G401.6 (cell line): ENCODE data around the gene NFXL1.

Experiments used
- FAIRE-seq: peaks from 2 replicates; lab custom pipeline; 2012; peaks lifted over from hg19 to GRCh38; lab: Jason Lieb, UNC

NFXL1 gene

GRCh38 chr4:47831026-47831679 lies 83.2 kb downstream of the NFXL1 start:
- FAIRE-seq, result no peak

GRCh38 chr4:47830265-47831025 lies 83.9 kb downstream of the NFXL1 start:
- FAIRE-seq, result no peak

- no peak for FAIRE-seq
Observed at GRCh38 chr4:47829438-47829837, 84.9 kb downstream of the NFXL1 start.

GRCh38 chr4:47827343-47828047 lies 86.9 kb downstream of the NFXL1 start:
- no peak for FAIRE-seq

- FAIRE-seq, result no peak
Observed at GRCh38 chr4:47824840-47825239, 89.5 kb downstream of the NFXL1 start.

DNA sequence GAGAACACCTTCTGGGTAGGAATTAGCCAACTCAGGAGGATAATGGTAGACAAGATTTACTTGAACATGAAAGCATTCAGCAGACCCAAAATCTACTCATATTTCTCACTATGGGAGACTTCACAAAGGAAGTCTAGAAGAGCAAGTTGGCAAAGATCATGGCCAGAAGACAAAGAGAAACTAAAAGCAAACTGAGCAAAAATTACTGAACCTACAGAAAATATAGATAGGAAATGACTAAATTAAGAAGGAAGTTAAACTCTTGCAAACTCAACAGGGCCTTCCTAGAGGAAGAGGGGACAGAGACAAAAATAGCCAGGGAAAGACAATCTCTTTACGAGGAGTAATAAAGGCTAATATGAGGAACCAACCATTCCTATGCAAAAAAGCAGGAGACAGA lies 95.2 kb downstream of the NFXL1 start:
- FAIRE-seq, result no peak

DNA sequence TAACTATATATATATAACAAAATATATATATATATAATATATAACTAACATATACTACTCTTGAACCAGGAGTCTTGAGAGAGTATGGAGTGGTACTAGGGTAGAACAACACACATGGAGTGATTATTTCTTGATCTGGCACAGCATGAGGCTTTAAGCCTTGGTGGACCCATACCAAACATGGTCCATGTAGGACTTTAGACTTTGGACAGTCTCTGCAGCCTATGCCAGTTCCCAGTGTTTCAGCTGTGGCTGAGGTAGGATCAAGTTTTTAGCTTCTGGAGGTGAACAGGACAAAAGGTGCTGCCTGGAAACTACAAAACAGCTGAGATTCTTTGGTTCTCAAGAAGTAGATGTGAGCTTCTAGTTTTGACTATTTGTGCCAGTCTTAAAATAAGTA lies 97.1 kb downstream of the NFXL1 start:
- no peak for FAIRE-seq

DNA sequence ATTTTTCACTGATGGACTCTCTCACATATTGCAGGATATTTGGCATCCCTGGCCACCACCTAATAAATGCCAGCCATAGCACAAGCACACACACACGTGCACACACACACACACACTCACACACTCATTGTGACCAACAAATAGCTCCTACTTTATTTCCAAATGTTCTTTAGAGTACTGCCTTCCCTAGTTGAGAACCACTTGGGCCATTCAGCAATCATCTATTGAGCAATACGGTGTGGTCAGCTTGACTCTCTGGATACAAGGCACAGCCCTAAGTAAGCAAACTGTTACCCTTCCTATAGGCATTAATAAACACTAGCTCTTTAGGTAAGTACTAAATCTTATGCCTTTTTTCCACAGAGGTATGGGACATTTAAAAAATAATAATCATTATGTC lies 97.6 kb downstream of the NFXL1 start:
- FAIRE-seq, result no peak

GRCh38 chr4:47814618-47815295 lies 99.6 kb downstream of the NFXL1 start:
- FAIRE-seq, result no peak

DNA sequence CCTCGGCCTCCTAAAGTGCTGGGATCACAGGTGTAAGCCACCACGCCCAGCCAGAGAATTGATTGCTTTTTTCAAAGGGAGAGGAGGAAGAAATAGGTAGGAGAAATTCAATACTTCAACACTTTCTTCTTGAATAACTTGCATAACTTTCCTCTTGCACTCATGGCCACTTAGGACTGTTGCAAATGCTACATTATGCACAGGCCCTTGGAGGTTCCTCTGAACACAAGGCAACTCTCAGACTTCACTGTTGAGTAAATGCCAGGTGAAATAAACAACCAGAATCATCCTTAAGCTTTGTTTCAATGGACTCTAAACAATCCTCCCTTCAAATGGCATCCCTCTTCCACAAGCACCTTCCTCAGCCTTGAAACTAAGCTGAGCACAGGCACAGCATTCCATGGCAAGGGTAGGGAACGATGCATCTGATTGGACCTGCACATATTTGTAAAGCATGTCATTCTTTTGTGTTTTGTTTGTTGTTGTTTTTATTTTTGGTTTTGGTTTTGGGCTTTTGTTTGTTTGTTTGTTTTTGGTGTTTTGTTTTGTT lies 104.7 kb downstream of the NFXL1 start:
- no peak for FAIRE-seq

DNA sequence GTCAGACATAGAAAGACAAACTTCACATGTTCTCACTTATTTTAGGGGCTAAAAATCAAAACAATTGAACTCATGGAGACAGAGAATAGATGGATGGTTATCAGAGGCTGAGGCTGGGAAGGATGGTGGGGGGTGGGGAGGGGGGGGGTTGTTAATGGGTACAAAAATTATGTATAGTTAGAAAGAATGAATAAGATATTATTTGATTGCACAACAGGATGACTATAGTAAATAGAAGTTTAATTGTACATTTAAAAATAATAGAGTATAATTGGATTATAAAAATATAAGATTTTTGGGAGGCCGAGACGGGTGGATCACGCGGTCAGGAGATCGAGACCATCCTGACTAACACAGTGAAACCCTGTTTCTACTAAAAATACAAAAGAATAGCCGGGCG lies 109.8 kb downstream of the NFXL1 start:
- no peak for FAIRE-seq

- FAIRE-seq, result no peak
Observed at GRCh38 chr4:47801481-47802002, 112.8 kb downstream of the NFXL1 start.

DNA sequence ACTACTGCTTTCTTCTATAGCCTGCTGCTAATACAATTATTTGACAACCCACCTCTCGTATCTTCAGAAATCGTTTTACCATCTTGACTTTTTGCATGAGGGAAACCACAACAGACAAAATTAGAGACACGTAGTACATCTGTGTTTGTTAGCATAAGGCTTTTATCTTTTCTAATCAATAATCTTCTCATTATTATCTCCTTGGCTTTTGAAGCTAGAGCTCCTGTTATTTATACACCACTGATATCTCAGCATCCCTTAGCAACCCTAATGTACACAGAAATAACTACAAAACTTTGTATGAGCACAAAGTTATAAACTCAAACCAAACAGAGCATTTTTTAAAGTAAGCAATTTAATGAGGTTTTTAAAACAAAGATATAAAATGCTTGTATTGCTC lies 116.2 kb downstream of the NFXL1 start:
- no peak for FAIRE-seq
